Astrocyte of the cerebellum (primary cell): ENCODE measurements around the gene SH2D2A.
A peak's percentile ranks its signal among the peaks of the same experiment; 100 is the strongest.

ENCODE experiments used
- DNase-seq: peaks from one replicate; pipeline ENCODE4 v3.0.0-alpha.2; 2011; ENCODE audit warnings: low read depth
- H3K4me3 ChIP-seq: 2 replicates; pipeline ENCODE4 v1.5.1; 2011; ENCODE audit warnings: mild to moderate bottlenecking, low read depth, low read length, moderate library complexity
- CTCF ChIP-seq: IDR thresholded peaks from 2 replicates; pipeline ENCODE4 v1.5.1; 2012; ENCODE audit warnings: low read length, low read depth, moderate library complexity, mild to moderate bottlenecking; ENCODE audit errors: missing control alignments
- in situ Hi-C: cut with HindIII; loops from 2 replicates; pipeline ENCODE4 v1.10.0; 2017; ENCODE audit warnings: low sequenced_read_pairs

SH2D2A gene

GRCh38 chr1:156805766-156806511, 10.7 kb downstream of the SH2D2A start:
- in situ Hi-C loops: no loop called here
- no peak for TF ChIP-seq CTCF
- H3K4me3 ChIP-seq: no peak overlapping the region
- DNase-seq: peak; percentile 81

GRCh38 chr1:156804572-156805243, 11.9 kb downstream of the SH2D2A start:
- peak; percentile 42 for DNase-seq
- in situ Hi-C loops: no loop called here
- no peak overlapping the region for H3K4me3 ChIP-seq
- no peak for TF ChIP-seq CTCF

DNA sequence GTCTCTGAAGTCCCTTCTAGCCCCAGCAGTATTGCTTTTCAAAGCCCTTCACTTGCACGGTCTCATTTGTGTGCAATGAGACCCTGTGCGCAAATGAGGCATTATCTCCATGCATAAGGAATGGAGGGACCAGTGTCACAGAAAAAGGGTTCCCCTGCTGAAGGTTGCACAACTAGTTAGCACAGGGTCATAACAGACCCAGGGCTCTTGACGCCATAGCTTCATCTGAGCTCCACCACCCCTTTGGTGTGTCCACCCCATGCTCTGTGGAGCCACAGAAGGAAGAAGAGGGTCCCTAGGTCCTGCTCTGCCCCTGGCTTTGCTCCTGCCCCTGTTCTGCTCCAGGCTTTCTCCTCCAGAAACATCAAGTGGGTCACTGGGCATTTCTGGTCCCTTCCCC, 12.6 kb downstream of the SH2D2A start:
- TF ChIP-seq CTCF: no peak
- DNase-seq: no peak
- no peak overlapping the region for H3K4me3 ChIP-seq
- in situ Hi-C loops: no loop called here

- no peak overlapping the region for H3K4me3 ChIP-seq
- TF ChIP-seq CTCF: no peak
- in situ Hi-C loops: no loop called here
- DNase-seq: no peak
Measured at GRCh38 chr1:156803086-156803851, 13.4 kb downstream of the SH2D2A start.

- in situ Hi-C loops: no loop called here
- H3K4me3 ChIP-seq: no peak overlapping the region
- DNase-seq: no peak
- TF ChIP-seq CTCF: no peak
Measured at GRCh38 chr1:156802421-156802935, 14.2 kb downstream of the SH2D2A start.

- peak; percentile 62 for TF ChIP-seq CTCF
- peak; percentile 87 for DNase-seq
- no peak overlapping the region for H3K4me3 ChIP-seq
- in situ Hi-C loops: no loop called here
Measured at GRCh38 chr1:156801409-156802121, 15.1 kb downstream of the SH2D2A start.
